ENCODE measurements around the gene CRYGD.
"Not testable (repeated sequence)": the region's sequence is repeated elsewhere in the genome, so short reads cannot be mapped to it uniquely, and the experiment has no call there.

Gene CRYGD

DNA sequence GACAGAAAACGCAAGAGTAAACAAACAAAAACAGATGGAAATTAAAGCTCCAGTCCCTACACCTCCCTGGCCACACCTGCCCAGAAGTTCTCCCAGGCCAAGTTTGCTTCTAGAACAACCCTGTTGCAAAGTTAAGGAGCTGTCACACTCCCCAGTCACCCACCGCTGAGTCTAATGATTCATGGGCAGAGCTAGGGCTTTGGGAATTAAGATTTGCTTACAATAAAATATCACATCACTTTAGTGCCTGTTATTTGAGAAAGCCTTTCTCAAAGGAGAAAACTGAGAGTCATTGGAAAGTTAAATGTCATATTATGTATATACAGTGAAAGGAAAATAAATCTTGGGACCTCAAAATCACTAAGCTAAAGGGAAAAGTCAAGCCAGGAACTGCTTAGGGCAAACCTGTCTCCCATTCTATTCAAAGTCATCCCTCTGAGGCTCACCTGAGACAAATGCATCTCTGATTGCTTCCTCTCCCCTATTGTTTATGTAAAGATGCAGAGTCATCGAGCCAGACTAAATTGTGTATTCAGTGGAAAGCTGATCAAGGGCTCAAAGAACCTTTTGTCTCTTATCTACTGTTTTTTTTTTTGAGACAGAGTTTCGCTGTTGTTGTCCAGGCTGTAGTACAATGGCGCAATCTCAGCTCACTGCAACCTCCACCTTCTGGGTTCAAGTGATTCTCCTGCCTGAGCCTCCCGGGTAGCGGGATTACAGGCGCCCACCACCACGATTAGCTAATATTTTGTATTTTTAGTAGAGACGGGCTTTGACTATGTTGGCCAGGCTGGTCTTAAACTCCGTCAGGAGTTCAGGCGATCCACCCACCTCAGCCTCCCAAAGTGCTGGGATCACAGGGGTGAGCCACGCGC lies 18.8 kb upstream of the CRYGD start:
- no peak for DNase-seq (ENCODE audit: insufficient read length)
- no peak for FAIRE-seq
- TF ChIP-seq TAF1 (IDR thresholded peaks at IDR 0.05; ENCODE audit: borderline replicate concordance, low read depth, low read length) (no peak), POLR2AphosphoS5 (IDR thresholded peaks at IDR 0.05; ENCODE audit: low read depth, low read length) (no peak), POLR2A (IDR thresholded peaks at IDR 0.05; ENCODE audit: low read depth, low read length) (no peak)

DNA sequence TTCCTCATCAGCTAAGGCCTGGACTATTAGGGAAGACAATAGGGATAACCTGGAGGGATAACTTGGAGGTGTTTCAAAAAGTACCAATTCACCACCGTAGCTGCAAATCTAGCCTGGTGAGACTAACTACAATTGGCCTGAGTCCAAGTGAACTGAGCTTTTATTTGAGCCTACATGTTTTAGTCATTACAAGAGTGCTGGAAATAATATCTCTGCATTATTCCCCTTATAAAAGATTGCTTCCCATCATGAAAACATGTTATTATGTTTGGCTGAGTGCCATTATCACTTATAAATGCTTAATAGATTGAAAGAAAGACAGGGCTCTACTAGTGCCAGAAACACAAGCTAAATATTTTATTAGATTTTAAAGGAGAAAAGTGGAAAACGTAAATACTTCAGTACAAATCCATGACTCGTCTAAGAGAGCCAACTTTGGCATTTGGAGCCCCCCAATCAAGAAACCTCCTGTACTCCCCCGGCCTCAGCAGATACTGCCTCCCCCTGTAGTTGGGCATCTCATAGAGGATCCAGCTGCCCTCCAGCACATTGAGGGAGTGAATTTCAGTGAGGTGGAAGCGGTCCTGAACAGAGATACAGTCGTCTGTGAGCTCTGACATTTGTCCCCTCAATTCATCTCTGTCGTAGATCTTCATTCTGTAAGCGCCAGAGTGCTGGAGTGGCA lies 18.1 kb upstream of the CRYGD start:
- no peak for TF ChIP-seq POLR2AphosphoS5 (IDR thresholded peaks at IDR 0.05; ENCODE audit: low read depth, low read length)
- no peak for TF ChIP-seq TAF1 (IDR thresholded peaks at IDR 0.05; ENCODE audit: borderline replicate concordance, low read depth, low read length)
- TF ChIP-seq POLR2A (IDR thresholded peaks at IDR 0.05; ENCODE audit: low read depth, low read length): no peak
- FAIRE-seq (no peak), DNase-seq (ENCODE audit: insufficient read length) (no peak)

DNA sequence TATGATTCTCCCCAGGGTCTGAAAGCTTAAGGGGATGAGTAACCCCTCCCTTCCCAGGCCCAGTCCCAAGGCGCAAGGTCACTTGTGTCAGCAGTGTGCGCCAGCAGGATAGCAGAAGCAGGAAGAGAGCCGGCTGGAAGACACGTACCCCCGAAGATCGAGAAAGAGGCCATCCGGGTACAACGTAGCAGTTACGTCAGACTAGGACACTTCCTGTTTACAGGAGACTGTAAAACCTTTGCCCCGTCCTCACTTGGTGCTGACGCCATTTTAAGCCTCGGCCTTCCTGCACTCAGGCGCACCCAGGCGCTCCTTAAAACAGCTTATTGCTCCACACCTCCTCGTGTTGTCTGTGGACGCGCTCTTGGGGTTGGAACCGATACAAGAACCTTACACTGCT lies 15.1 kb upstream of the CRYGD start:
- no peak for FAIRE-seq
- DNase-seq (ENCODE audit: insufficient read length): no peak
- no peak for TF ChIP-seq POLR2A (IDR thresholded peaks at IDR 0.05; ENCODE audit: low read depth, low read length)
- no peak for TF ChIP-seq TAF1 (IDR thresholded peaks at IDR 0.05; ENCODE audit: borderline replicate concordance, low read depth, low read length)
- no peak for TF ChIP-seq POLR2AphosphoS5 (IDR thresholded peaks at IDR 0.05; ENCODE audit: low read depth, low read length)

DNA sequence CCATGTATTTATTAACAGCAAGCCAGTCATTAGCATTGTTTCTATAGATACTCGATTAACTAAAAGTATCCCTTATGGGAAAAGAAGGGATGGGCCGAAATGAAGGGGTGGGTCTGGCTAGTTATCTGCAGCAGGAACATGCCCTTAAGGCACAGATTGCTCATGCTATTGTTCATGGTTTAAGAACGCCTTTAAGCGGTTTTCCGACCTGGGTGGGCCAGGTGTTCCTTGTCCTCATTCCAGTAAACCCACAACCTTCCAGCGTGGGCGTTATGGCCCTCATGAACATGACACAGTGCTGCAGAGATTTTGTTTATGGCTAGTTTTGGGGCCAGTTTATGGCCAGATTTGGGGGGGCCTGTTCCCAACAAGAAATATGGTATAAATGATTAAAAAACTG lies 14.0 kb upstream of the CRYGD start:
- FAIRE-seq; DNase-seq (ENCODE audit: insufficient read length): not testable (repeated sequence)

DNA sequence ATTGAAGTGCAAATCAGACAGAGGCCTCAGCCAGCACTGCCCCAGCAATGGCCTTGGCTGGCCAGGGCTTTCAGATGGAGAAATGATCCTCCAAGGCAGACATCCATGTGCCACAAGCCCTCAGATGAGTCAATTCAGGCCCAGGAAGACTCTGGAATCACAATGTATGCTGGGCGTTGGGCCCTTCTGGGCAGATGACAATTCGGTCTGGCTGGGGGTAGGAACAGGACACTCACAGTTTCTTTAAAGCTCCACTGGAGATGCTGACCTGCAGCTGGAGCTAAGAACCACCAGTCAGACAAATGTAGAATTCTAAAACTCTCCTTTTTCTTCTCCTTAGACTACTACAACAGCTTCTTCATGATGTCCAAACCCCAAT lies 12.4 kb upstream of the CRYGD start:
- TF ChIP-seq POLR2A (IDR thresholded peaks at IDR 0.05; ENCODE audit: low read depth, low read length): no peak
- FAIRE-seq: no peak
- no peak for DNase-seq (ENCODE audit: insufficient read length)

DNA sequence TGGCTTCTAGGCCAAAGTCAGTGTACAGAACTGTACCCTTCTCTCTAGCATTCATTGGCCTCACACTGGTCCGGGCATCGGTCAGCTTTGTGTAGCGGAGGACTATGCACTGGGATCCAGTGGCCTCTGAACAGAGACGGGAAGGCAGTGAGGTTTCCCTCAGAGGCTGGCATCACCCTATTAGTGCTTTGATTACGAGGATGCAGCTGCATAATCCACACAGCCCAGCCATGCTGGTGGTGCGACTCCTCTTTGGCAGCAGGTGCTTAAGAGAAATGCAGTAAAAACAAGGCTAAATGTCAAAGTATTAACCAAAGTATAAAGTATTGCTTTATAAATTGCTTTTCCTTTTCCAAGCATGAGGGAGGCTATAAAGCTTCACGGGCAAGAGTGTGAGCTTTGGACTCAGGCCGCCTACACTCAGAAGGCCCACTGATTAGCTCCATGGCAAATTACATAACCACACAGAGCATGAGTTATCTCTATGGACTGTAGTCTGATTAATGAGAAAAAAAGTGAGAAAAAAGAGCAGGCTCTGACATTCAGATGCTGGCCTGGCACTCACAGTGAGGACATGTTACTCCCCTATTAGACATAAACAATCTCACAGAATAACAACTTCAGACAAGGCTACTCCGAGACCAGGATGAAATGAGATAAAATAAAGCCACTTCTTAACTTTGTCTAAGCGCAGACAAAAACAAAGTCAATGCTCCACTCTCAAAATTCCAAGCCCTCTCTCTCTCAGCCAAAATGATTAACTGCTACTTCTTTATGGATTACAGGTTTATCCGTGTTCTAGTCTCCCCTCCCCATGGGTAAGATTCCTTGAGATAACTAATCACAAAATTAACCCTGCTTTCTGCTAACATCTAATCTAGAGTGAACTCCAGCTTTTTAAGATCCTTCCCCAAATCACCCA lies 11.7 kb upstream of the CRYGD start:
- FAIRE-seq (no peak), DNase-seq (ENCODE audit: insufficient read length) (no peak)
- TF ChIP-seq POLR2AphosphoS5 (IDR thresholded peaks at IDR 0.05; ENCODE audit: low read depth, low read length) (no peak), TAF1 (IDR thresholded peaks at IDR 0.05; ENCODE audit: borderline replicate concordance, low read depth, low read length) (no peak), POLR2A (IDR thresholded peaks at IDR 0.05; ENCODE audit: low read depth, low read length) (no peak)

DNA sequence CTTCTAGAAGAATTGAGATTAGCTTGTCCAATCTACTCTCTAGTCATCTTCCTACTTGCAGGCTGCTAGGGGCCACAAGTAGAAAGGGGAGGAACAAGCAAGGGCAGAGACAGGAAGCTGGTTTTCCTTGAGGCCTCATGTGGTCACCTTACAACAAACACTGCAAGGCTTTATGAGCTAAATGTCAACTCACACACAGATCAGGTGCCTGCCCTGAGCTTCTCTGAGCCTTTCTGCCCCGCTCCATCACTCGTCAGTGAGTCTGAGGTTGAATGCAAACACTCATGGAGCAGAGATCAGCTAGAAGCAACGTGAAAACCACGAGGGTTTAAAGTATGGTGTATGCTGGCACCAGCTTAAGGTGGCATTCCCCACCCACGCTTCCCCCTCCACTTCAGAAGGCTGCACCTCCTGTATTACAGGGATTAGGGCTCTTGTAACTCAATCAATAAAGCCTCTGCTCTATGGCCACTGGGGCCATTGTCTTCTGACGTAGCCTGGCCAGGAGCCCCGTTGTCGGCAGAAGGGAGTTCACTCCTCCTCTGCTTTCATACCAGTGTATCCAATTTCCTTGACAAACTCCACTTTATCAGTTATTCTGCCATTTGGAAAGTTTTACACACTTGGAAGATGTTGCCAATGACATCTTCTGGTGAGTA lies 10.7 kb upstream of the CRYGD start:
- DNase-seq (ENCODE audit: insufficient read length): no peak
- TF ChIP-seq POLR2AphosphoS5 (IDR thresholded peaks at IDR 0.05; ENCODE audit: low read depth, low read length): no peak
- TF ChIP-seq TAF1 (IDR thresholded peaks at IDR 0.05; ENCODE audit: borderline replicate concordance, low read depth, low read length): no peak
- TF ChIP-seq POLR2A (IDR thresholded peaks at IDR 0.05; ENCODE audit: low read depth, low read length): no peak
- FAIRE-seq: no peak

DNA sequence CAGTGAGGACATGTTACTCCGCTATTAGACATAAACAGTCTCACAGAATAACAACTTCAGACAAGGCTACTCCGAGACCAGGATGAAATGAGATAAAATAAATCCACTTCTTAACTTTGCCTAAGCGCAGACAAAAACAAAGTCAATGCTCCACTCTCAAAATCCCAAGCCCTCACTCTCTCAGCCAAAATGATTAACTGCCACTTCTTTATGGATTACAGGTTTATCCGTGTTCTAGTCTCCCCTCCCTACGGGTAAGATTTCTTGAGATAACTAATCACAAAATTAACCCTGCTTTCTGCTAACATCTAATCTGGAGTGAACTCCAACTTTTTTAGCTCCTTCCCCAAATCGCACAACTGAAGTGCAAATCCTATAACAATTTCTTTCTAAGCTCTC lies 6.4 kb upstream of the CRYGD start:
- no peak for DNase-seq (ENCODE audit: insufficient read length)
- FAIRE-seq: no peak
- no peak for TF ChIP-seq TAF1 (IDR thresholded peaks at IDR 0.05; ENCODE audit: borderline replicate concordance, low read depth, low read length)
- TF ChIP-seq POLR2AphosphoS5 (IDR thresholded peaks at IDR 0.05; ENCODE audit: low read depth, low read length): no peak
- TF ChIP-seq POLR2A (IDR thresholded peaks at IDR 0.05; ENCODE audit: low read depth, low read length): no peak

DNA sequence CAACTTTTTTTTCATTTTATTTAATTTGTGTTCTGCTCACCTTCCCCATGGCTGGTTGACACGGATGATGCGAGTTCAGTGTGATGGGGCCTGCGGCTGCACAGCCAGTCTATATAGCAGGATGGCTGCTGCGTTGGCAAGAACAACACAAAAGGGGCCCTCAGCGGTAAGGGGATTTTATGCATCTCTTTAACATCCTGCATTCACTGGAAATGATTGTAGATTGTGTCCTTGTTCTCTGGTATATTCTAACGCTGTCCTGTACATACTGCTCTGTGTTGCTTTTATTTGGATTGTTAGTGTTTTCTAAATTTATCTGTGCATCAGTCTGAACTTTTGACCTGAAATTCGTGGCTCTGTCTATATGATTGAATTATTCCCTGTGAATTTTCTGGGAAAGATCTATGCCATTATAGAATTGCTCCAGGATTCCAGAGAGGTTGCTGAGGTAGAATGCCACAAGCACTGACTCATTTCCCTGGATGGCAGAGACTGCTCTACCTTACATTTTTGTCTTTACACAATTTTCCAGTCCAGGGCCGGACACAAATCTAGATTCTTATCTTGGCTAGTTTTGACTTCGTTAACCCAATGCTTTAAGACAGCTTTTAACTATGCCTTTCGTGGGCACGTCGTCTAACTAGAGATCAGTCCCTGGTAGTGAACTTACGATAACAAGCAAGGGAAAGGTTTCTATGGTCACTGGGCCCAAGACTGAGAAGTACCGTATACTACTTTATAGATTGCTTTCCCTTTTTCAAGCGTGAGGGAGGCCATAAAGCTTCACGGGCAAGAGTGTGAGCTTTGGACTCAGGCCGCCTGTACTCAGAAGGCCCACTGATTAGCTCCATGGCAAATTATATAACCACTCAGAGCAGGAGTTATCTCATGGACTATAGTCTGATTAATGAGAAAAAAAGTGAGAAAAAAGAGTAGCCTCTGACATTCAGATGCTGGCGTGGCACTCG lies 5.7 kb upstream of the CRYGD start, which contains the start of gene CRYGC:
Gene CRYGC, minus strand, starts transcription at position 85 of the 968 bp plus-strand sequence. Its CDS starts 36 bp downstream, at position 49.
- FAIRE-seq (no peak), DNase-seq (ENCODE audit: insufficient read length) (no peak)
- TF ChIP-seq POLR2AphosphoS5 (IDR thresholded peaks at IDR 0.05; ENCODE audit: low read depth, low read length) (no peak), TAF1 (IDR thresholded peaks at IDR 0.05; ENCODE audit: borderline replicate concordance, low read depth, low read length) (no peak), POLR2A (IDR thresholded peaks at IDR 0.05; ENCODE audit: low read depth, low read length) (no peak)

DNA sequence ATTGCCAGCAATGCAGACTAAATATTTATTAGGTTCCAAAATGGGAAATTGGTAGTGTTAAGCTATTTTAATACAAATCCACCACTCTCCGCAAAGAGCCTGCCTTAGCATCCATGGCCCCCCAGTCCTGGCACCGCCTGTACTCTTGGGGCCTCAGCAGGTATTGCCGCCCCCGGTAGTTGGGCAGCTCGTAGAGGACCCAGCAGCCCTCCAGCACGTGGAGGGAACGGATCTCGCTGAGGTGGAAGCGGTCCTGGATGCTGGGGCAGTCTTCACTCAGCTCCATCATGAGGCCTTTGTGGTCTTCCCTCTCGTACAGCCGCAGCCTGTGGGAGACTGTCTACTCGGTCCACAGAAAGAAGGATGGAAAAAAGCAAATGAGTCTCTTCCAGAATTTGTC lies 3.8 kb upstream of the CRYGD start:
- TF ChIP-seq POLR2A (IDR thresholded peaks at IDR 0.05; ENCODE audit: low read depth, low read length) (no peak), TAF1 (IDR thresholded peaks at IDR 0.05; ENCODE audit: borderline replicate concordance, low read depth, low read length) (no peak), POLR2AphosphoS5 (IDR thresholded peaks at IDR 0.05; ENCODE audit: low read depth, low read length) (no peak)
- no peak for FAIRE-seq
- no peak for DNase-seq (ENCODE audit: insufficient read length)
